PC-3 (cell line): Measurements from ENCODE around the gene ANAPC2. TPM values are rescaled to one million over a fixed set of nuclear protein-coding genes. Genes with fewer than 3 reads are reported as not detected.

Source experiments
- ATAC-seq: fragments of 200-7000 bp; cut with Tn5 transposase; 2 replicates; pipeline ENCODE4 v1.9.1; 2020; ENCODE audit warnings: mild to moderate bottlenecking, moderate library complexity
- BruUV-seq: library from RNA; stranded (reverse); fragments of 400-500 nt; replicated peaks from 2 replicates; lab custom pipeline; 2021; lab: Mats Ljungman, UMichigan
- CTCF ChIA-PET: fragments of 300-600 bp; sonication (Branson Sonifier 250); formaldehyde crosslinking; loops from one replicate; lab custom pipeline; 2022; ENCODE audit warnings: antibody characterized with exemption; lab: Charles Lee
- POLR2A ChIA-PET: fragments of 300-600 bp; sonication (Branson Sonifier 250); formaldehyde crosslinking; loops from one replicate; lab custom pipeline; 2022; ENCODE audit warnings: antibody characterized with exemption; ENCODE audit not compliant: unreplicated experiment; lab: Charles Lee
- DNase-seq: peaks from one replicate; pipeline ENCODE4 v3.0.0-alpha.2; 2015
- H2AFZ ChIP-seq: fragments of 300-600 bp; sonication (generic); 2 replicates; pipeline ENCODE4 v1.6.0; 2016; ENCODE audit warnings: antibody characterized with exemption, low read length
- H3F3A ChIP-seq: fragments of 300-600 bp; sonication (generic); one replicate; pipeline ENCODE4 v1.6.0; 2017; ENCODE audit warnings: antibody characterized with exemption, low read length, control low read depth, mild to moderate bottlenecking; ENCODE audit not compliant: unreplicated experiment
- H3K27ac ChIP-seq: fragments of 300-600 bp; sonication (generic); 2 replicates; pipeline ENCODE4 v1.5.1; 2016; ENCODE audit warnings: mild to moderate bottlenecking, low read length
- H3K27me3 ChIP-seq: fragments of 300-600 bp; sonication (generic); 2 replicates; pipeline ENCODE4 v1.6.1; 2016; ENCODE audit warnings: low read length, mixed read lengths
- H3K36me3 ChIP-seq: fragments of 300-600 bp; sonication (generic); 2 replicates; pipeline ENCODE4 v1.6.1; 2016; ENCODE audit warnings: low read depth, mixed run types, low read length, mixed read lengths
- H3K4me1 ChIP-seq: fragments of 300-600 bp; sonication (generic); 2 replicates; pipeline ENCODE4 v1.5.1; 2016; ENCODE audit warnings: low read length; ENCODE audit not compliant: insufficient read depth
- H3K4me2 ChIP-seq: fragments of 300-600 bp; sonication (generic); 2 replicates; pipeline ENCODE4 v1.6.0; 2016; ENCODE audit warnings: low read length
- H3K4me3 ChIP-seq: fragments of 300-600 bp; sonication (generic); 2 replicates; pipeline ENCODE4 v1.5.1; 2016; ENCODE audit warnings: mild to moderate bottlenecking, low read length, mixed read lengths
- H3K79me2 ChIP-seq: fragments of 300-600 bp; sonication (generic); 2 replicates; pipeline ENCODE4 v1.6.1; 2017; ENCODE audit warnings: low read length, mixed read lengths
- H3K9ac ChIP-seq: fragments of 300-600 bp; sonication (generic); 2 replicates; pipeline ENCODE4 v1.6.0; 2016; ENCODE audit warnings: mild to moderate bottlenecking, low read length
- H3K9me2 ChIP-seq: fragments of 300-600 bp; sonication (generic); replicated peaks from 2 replicates; pipeline ENCODE4 v1.6.1; 2016; ENCODE audit warnings: mixed run types, low read length, mixed read lengths
- H3K9me3 ChIP-seq: fragments of 300-600 bp; sonication (generic); 2 replicates; pipeline ENCODE4 v1.6.1; 2016; ENCODE audit warnings: low read length, mixed read lengths
- H4K20me1 ChIP-seq: fragments of 300-600 bp; sonication (generic); 2 replicates; pipeline ENCODE4 v1.6.1; 2016; ENCODE audit warnings: low read length, mixed read lengths
- CTCF ChIP-seq: fragments of 300-600 bp; sonication (generic); conservative IDR thresholded peaks from 2 replicates; pipeline ENCODE4 v1.5.1; 2017; ENCODE audit warnings: antibody characterized with exemption, low read depth, mild to moderate bottlenecking, low read length
- EZH2 ChIP-seq: fragments of 300-600 bp; sonication (generic); IDR thresholded peaks from one replicate; pipeline ENCODE4 v1.6.1; 2017; ENCODE audit warnings: antibody characterized with exemption, mild to moderate bottlenecking, low read length; ENCODE audit not compliant: unreplicated experiment
- EZH2phosphoT487 ChIP-seq: fragments of 300-600 bp; sonication (generic); IDR thresholded peaks from 2 replicates; pipeline ENCODE4 v1.6.1; 2018; ENCODE audit warnings: mild to moderate bottlenecking, antibody characterized with exemption, low read length, borderline replicate concordance
- intact Hi-C: fragments of 100-400 bp; cut with micrococcal nuclease; formaldehyde crosslinking; loops from 2 replicates; pipeline ENCODE4 v1.9.0; 2023
- total RNA-seq: library from RNA; depleted of rRNA; stranded (reverse); fragments of >200 nt; gene quantifications from 2 replicates; pipeline ENCODE4 v1.2.3, GENCODE V29; 2014

The ANAPC2 gene
- total RNA-seq, 1 experiment from 2014 or later: 21.6 TPM

DNA sequence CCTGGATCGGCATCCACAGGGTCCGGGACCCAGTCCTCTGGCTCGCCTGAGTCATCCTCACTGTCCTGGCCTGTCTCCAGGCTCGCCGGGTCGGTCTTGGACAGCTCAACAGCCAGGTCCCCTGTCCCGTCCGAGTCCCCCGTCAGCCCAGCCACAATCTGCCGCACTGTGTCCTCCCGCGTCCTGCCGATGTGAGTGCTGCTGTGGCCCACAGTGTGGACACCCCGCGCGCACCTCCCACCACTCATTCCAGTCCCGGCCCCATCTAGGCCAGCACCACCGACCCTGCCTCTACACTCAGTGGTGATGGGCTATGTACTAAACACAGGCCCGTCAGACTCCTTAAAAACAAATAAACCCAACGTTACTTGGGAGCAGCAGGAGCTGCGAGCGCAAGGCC lies 6.7 kb downstream of the ANAPC2 start:
- DNase-seq (no peak), ATAC-seq (no peak)
- peaks cover 6% of the 10 kb centered on the region; the same call in 1 of the 2 replicates for H3K4me1 ChIP-seq
- BruUV-seq: no TSS peak
- H3F3A ChIP-seq: no peaks in the 10 kb centered on the region
- H3K27me3 ChIP-seq: no peaks in the 10 kb centered on the region
- no peak overlapping the region for H3K9ac ChIP-seq
- CTCF ChIA-PET: no interaction called here
- no peaks in the 10 kb centered on the region for H3K36me3 ChIP-seq
- no peaks in the 10 kb centered on the region for H3K9me2 ChIP-seq
- H4K20me1 ChIP-seq: no peaks in the 10 kb centered on the region
- H3K9me3 ChIP-seq: no peaks in the 10 kb centered on the region
- H3K79me2 ChIP-seq: peaks cover 11% of the 10 kb centered on the region
- H3K4me3 ChIP-seq: no peak overlapping the region
- H2AFZ ChIP-seq: no peak overlapping the region
- H3K27ac ChIP-seq: no peak overlapping the region
- no peak overlapping the region for H3K4me2 ChIP-seq
- intact Hi-C loops: no loop called here
- TF ChIP-seq EZH2: no peak
- no peak for TF ChIP-seq EZH2phosphoT487
- TF ChIP-seq CTCF: no peak
- POLR2A ChIA-PET: no interaction called here

DNA sequence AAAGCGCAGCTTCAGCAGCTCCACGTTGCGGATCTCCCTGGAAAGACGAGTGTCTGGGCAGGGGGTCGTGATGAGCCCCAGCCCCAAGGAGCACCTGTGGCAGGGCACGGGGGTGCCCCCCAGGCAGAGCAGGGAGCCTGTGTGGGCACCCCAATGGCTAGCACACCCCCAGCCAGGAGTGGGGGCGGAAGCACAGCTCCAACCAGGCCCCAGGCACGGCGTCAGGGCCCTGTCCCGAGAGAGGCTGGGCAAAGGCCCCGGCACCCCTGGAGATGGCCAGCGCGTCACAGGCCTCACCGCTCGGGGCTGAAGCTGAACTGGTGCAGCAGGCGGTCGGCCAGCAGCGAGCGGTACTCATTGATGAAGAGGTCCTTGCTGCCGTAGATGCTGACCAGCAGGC lies 7.9 kb downstream of the ANAPC2 start:
- CTCF ChIA-PET: no interaction called here
- no peak overlapping the region for H3K9ac ChIP-seq
- no peak overlapping the region for H3K27ac ChIP-seq
- H3K79me2 ChIP-seq: no peaks in the 10 kb centered on the region
- BruUV-seq: no TSS peak
- no peaks in the 10 kb centered on the region for H3K4me1 ChIP-seq
- no peak overlapping the region for H3K4me2 ChIP-seq
- intact Hi-C loops: no loop called here
- POLR2A ChIA-PET: no interaction called here
- no peak for TF ChIP-seq CTCF
- TF ChIP-seq EZH2phosphoT487: no peak
- no peak for TF ChIP-seq EZH2
- no peaks in the 10 kb centered on the region for H3K9me2 ChIP-seq
- H3K9me3 ChIP-seq: no peaks in the 10 kb centered on the region
- no peak overlapping the region for H3K4me3 ChIP-seq
- no peaks in the 10 kb centered on the region for H3F3A ChIP-seq
- ATAC-seq: no peak
- no peaks in the 10 kb centered on the region for H4K20me1 ChIP-seq
- no peaks in the 10 kb centered on the region for H3K27me3 ChIP-seq
- no peaks in the 10 kb centered on the region for H3K36me3 ChIP-seq
- H2AFZ ChIP-seq: no peak overlapping the region
- DNase-seq: no peak

DNA sequence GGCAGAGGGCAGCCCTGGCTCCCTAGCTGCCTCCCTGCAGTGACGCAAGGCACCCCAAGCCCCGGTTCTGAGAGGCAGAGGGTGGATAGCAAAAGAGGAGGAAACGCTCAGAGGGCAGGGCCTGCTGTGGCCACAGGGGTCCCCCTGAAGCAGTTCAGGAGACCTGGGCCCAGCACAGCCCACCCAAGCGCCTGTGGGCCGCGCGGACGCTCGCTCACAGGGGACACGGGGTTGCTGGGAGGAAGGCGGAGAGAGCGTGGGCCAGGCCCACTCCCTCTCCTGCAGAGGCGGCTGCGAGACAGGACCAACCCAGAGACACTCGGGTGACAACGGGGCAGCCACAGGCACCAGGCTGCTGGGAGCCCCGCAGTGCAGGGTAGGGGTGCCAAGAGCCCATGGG lies 8.6 kb downstream of the ANAPC2 start:
- H3K27me3 ChIP-seq: no peaks in the 10 kb centered on the region
- no peak overlapping the region for H2AFZ ChIP-seq
- intact Hi-C loops: no loop called here
- DNase-seq: no peak
- no peak overlapping the region for H3K27ac ChIP-seq
- no peaks in the 10 kb centered on the region for H3K4me1 ChIP-seq
- no peaks in the 10 kb centered on the region for H3F3A ChIP-seq
- no peaks in the 10 kb centered on the region for H3K79me2 ChIP-seq
- H3K4me2 ChIP-seq: no peak overlapping the region
- no peaks in the 10 kb centered on the region for H3K9me2 ChIP-seq
- no peak for ATAC-seq
- POLR2A ChIA-PET: no interaction called here
- no peaks in the 10 kb centered on the region for H3K36me3 ChIP-seq
- no peaks in the 10 kb centered on the region for H3K9me3 ChIP-seq
- H3K9ac ChIP-seq: no peak overlapping the region
- no peak for TF ChIP-seq EZH2
- TF ChIP-seq CTCF: no peak
- TF ChIP-seq EZH2phosphoT487: no peak
- H4K20me1 ChIP-seq: no peaks in the 10 kb centered on the region
- CTCF ChIA-PET: no interaction called here
- H3K4me3 ChIP-seq: no peak overlapping the region
- BruUV-seq: no TSS peak
